ENCODE results near the gene SYTL3. TPM values are rescaled to one million over a fixed set of nuclear protein-coding genes. Genes with fewer than 3 reads are reported as not detected.
A peak's percentile ranks its signal among the peaks of the same experiment; 100 is the strongest.

The SYTL3 gene
- total RNA-seq, 1 experiment from 2014 or later, result 0.28 TPM

- TF ChIP-seq AR (CRISPR knock-in tag; IDR thresholded peaks at IDR 0.05) (no peak), CTCF (IDR thresholded peaks at IDR 0.05) (no peak), CREM (CRISPR knock-in tag; IDR thresholded peaks at IDR 0.05) (no peak), GRHL2 (CRISPR knock-in tag; IDR thresholded peaks at IDR 0.05; ENCODE audit: insufficient replicate concordance, severe bottlenecking) (no peak)
These were observed 125.0 kb downstream of the SYTL3 start (continued) for GRCh38 chr6:158774717-158775449.

- Mint-ChIP-seq H3K4me3 (no peak overlapping the region), H3K27ac (no peak overlapping the region; the same call in 1 of the 2 replicates), H3K27me3 (ENCODE audit: low read depth) (no peaks in the 10 kb centered on the region), H3K4me1 (peaks cover 24% of the 10 kb centered on the region), H3K36me3 (peaks cover 90% of the 10 kb centered on the region), H3K9me3 (no peaks in the 10 kb centered on the region)
- POLR2A ChIA-PET, result no interaction called here
- ATAC-seq (no peak), DNase-seq (ENCODE audit: low spot score) (no peak)
- CTCF ChIA-PET, result no interaction called here
- TF ChIP-seq ZNF138 (CRISPR knock-in tag; conservative IDR thresholded peaks at IDR 0.05) (no peak), KAT7 (CRISPR knock-in tag; IDR thresholded peaks at IDR 0.05; ENCODE audit: borderline replicate concordance) (no peak), SOX15 (CRISPR knock-in tag; IDR thresholded peaks at IDR 0.05) (no peak), ZNF416 (CRISPR knock-in tag; IDR thresholded peaks at IDR 0.05) (no peak), ZNF121 (CRISPR knock-in tag; IDR thresholded peaks at IDR 0.05) (no peak), ZBTB43 (CRISPR knock-in tag; IDR thresholded peaks at IDR 0.05) (no peak)
- TF ChIP-seq, protein P1, sequence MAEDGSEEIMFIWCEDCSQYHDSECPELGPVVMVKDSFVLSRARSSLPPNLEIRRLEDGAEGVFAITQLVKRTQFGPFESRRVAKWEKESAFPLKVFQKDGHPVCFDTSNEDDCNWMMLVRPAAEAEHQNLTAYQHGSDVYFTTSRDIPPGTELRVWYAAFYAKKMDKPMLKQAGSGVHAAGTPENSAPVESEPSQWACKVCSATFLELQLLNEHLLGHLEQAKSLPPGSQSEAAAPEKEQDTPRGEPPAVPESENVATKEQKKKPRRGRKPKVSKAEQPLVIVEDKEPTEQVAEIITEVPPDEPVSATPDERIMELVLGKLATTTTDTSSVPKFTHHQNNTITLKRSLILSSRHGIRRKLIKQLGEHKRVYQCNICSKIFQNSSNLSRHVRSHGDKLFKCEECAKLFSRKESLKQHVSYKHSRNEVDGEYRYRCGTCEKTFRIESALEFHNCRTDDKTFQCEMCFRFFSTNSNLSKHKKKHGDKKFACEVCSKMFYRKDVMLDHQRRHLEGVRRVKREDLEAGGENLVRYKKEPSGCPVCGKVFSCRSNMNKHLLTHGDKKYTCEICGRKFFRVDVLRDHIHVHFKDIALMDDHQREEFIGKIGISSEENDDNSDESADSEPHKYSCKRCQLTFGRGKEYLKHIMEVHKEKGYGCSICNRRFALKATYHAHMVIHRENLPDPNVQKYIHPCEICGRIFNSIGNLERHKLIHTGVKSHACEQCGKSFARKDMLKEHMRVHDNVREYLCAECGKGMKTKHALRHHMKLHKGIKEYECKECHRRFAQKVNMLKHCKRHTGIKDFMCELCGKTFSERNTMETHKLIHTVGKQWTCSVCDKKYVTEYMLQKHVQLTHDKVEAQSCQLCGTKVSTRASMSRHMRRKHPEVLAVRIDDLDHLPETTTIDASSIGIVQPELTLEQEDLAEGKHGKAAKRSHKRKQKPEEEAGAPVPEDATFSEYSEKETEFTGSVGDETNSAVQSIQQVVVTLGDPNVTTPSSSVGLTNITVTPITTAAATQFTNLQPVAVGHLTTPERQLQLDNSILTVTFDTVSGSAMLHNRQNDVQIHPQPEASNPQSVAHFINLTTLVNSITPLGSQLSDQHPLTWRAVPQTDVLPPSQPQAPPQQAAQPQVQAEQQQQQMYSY (CRISPR knock-in tag; IDR thresholded peaks at IDR 0.05), result no peak
- TF ChIP-seq, protein P2, sequence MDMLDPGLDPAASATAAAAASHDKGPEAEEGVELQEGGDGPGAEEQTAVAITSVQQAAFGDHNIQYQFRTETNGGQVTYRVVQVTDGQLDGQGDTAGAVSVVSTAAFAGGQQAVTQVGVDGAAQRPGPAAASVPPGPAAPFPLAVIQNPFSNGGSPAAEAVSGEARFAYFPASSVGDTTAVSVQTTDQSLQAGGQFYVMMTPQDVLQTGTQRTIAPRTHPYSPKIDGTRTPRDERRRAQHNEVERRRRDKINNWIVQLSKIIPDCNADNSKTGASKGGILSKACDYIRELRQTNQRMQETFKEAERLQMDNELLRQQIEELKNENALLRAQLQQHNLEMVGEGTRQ (CRISPR knock-in tag; IDR thresholded peaks at IDR 0.05), result no peak
These were observed 126.0 kb downstream of the SYTL3 start for GRCh38 chr6:158775832-158776231.

DNA sequence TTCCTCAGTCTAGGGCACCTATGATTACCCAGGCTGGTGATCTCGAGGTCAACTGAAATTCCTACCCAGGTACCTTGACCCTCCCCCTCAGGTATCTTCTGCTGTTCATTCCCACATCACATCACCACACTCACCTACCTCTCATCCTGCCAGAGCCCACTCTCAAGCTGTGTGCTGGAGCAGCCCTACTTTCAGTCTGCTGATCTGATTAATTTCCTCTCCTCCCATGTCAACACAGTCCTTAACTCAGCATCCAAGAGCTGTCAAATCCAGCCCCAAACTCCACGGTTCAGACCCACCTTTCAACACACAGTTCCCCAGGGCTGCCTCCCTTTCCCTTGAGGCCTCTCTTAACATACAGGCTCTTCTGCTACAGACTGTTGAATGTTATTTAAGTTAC is 126.9 kb downstream of the SYTL3 start:
- DNase-seq (ENCODE audit: low spot score), result no peak
- Mint-ChIP-seq H3K36me3 (peaks cover 90% of the 10 kb centered on the region), H3K27ac (peak overlapping the region; percentile 76), H3K27me3 (ENCODE audit: low read depth) (no peaks in the 10 kb centered on the region), H3K4me1 (peaks cover 33% of the 10 kb centered on the region), H3K9me3 (no peaks in the 10 kb centered on the region), H3K4me3 (no peak overlapping the region)
- no peak for ATAC-seq
- POLR2A ChIA-PET, result no interaction called here
- CTCF ChIA-PET, result no interaction called here
- TF ChIP-seq E2F5 (CRISPR knock-in tag; IDR thresholded peaks at IDR 0.05) (no peak), ETV6 (CRISPR knock-in tag; IDR thresholded peaks at IDR 0.05) (no peak), ESRRA (CRISPR knock-in tag; IDR thresholded peaks at IDR 0.05; ENCODE audit: borderline replicate concordance) (no peak), AR (CRISPR knock-in tag; IDR thresholded peaks at IDR 0.05) (no peak), JAZF1 (CRISPR knock-in tag; IDR thresholded peaks at IDR 0.05) (no peak)
- TF ChIP-seq, protein P3, sequence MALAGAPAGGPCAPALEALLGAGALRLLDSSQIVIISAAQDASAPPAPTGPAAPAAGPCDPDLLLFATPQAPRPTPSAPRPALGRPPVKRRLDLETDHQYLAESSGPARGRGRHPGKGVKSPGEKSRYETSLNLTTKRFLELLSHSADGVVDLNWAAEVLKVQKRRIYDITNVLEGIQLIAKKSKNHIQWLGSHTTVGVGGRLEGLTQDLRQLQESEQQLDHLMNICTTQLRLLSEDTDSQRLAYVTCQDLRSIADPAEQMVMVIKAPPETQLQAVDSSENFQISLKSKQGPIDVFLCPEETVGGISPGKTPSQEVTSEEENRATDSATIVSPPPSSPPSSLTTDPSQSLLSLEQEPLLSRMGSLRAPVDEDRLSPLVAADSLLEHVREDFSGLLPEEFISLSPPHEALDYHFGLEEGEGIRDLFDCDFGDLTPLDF (CRISPR knock-in tag; IDR thresholded peaks at IDR 0.05), result no peak

Measured in WTC11 (cell line).